Neural progenitor cell (in vitro differentiated cells): ENCODE results near the gene FUT7.
A peak's percentile ranks its signal among the peaks of the same experiment; 100 is the strongest.

Experiments used
- EZH2 ChIP-seq: fragments of 200-600 bp; sonication (generic); IDR thresholded peaks from 2 replicates; pipeline ENCODE4 v1.6.1; 2017; ENCODE audit warnings: antibody characterized with exemption, mild to moderate bottlenecking, moderate library complexity
- EZH2phosphoT487 ChIP-seq: fragments of 200-600 bp; sonication (generic); IDR thresholded peaks from 2 replicates; pipeline ENCODE4 v1.6.1; 2017; ENCODE audit warnings: antibody characterized with exemption
- TF ChIP-seq, protein P1 (sequence below): fragments of 200-600 bp; sonication (generic); IDR thresholded peaks from 2 replicates; pipeline ENCODE4 v1.5.1; 2017; ENCODE audit warnings: antibody characterized with exemption, mild to moderate bottlenecking

DNA sequence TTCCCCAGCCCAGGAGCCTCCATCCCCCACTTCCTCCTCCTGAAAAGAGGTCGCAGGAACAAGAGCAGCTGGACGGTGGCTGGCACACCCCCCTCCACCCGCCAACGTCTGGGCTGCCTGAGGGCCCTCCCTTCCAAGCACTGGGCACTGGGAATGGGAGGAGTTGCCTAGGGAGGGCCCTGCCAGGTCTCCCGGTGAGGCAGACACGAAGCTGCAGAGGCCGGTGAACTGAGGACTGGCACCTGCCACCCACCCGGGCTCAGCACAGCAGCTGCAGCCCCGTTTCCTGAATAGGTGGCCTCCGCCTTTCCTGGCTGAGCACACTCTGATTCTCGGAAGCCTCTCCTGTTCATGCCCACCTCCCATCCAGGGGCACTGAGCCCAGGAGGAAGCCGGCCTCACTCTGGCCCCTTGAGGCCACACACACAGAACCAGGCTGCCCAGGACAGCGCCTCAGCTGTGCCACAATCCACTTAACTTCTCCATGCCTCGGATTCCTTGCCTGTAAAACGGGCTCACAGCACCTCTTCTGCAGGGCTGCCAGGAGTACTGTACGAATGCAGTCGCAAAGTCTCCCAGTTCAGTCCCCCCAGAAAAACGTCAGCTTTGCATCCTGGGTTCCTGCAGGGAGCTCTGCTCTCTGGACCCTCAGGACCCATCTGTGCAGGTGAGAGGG lies 12.8 kb upstream of the FUT7 start:
- TF ChIP-seq, protein P1, sequence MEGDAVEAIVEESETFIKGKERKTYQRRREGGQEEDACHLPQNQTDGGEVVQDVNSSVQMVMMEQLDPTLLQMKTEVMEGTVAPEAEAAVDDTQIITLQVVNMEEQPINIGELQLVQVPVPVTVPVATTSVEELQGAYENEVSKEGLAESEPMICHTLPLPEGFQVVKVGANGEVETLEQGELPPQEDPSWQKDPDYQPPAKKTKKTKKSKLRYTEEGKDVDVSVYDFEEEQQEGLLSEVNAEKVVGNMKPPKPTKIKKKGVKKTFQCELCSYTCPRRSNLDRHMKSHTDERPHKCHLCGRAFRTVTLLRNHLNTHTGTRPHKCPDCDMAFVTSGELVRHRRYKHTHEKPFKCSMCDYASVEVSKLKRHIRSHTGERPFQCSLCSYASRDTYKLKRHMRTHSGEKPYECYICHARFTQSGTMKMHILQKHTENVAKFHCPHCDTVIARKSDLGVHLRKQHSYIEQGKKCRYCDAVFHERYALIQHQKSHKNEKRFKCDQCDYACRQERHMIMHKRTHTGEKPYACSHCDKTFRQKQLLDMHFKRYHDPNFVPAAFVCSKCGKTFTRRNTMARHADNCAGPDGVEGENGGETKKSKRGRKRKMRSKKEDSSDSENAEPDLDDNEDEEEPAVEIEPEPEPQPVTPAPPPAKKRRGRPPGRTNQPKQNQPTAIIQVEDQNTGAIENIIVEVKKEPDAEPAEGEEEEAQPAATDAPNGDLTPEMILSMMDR: no peak
- TF ChIP-seq EZH2 (no peak), EZH2phosphoT487 (peak; percentile 12)
